HG03280 (cell line): ENCODE data around the gene OR51F1.
"Not testable (repeated sequence)": the region's sequence is repeated elsewhere in the genome, so short reads cannot be mapped to it uniquely, and the experiment has no call there.

Experiments
- ATAC-seq: cut with Tn5 transposase; IDR thresholded peaks from one replicate; pipeline ENCODE4 v1.9.1; 2021; ENCODE audit warnings: mild to moderate bottlenecking, moderate library complexity; ENCODE audit not compliant: unreplicated experiment

OR51F1 gene, protein sequence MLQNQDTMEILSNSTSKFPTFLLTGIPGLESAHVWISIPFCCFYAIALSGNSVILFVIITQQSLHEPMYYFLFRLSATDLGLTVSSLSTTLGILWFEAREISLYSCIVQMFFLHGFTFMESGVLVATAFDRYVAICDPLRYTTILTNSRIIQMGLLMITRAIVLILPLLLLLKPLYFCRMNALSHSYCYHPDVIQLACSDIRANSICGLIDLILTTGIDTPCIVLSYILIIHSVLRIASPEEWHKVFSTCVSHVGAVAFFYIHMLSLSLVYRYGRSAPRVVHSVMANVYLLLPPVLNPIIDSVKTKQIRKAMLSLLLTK

DNA sequence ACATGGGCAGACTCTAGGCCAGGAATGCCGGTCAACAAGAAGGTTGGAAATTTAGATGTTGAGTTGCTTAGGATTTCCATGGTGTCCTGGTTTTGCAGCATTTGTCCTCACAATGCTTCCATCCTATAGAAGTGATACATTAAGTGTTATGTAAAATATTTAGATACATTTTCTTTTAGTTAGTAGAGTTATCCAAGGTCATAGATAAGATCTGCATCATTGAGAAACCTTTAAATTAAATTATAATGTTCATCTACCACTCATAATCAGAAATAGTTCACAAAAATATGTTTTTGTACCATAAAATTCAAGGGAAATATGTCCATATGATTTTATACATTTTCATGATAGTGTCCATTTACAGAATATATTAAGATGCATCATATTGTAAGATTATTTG lies at the start of gene OR51F1:
Gene OR51F1, minus strand, starts transcription at position 101 of the 400 bp plus-strand sequence. Its CDS starts 0 bp downstream, at position 101.
- no peak for ATAC-seq

DNA sequence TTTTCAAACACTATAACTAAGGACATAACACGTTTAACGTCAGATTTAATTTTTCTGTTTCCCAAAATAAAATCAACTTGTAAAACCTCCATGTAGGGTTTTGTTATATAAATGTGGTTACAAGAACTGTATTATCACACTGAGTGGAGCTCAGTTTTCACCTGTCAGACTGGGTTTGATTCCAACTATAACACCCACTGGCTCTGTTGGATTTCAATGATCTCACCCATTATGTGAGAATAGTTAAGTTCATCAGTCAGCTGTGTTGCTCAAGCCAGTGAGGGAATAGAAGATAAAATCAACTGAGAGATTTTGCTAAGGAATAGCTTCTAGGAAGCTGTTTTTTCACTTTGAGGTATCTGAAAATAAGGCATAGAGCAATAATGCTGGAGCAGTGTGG lies 39.5 kb upstream of the OR51F1 start:
- no peak for ATAC-seq

DNA sequence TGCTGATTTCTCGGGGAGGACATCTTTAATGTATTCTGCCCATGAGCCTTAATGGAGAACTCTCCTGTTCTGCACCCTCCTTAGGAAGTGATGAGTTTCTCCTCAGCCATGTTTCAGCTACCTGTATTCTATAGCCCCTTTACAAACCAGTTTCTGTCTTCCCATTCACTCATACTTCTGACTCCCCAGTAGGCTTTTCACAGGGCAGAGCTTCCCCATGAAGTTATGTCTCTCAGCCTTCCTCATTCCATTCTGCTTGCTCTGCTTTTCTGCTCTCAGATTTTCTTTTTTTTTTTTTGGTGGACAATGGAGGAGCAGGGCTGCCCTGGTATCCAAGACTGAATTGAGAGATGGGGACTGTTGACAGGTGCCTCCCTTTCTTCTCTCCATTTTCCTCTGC lies 38.7 kb upstream of the OR51F1 start:
- no peak for ATAC-seq

DNA sequence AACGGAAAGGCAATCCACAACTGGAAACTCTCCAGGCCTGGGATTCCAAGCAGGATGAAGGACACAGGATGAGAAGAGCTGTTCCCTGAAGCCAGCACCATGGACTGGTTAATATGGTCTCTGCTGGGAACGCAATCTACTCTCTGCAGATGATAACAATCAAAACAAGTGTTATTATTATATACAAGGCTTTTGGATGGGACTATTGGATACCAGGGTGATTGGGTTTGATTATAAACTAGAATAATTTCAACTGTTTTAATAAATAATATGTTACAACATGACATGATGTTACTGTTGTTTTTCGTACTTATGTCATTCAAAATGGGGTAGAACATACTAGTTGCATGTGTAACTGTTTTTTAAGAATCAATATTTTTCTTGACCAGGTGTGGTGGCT lies 34.5 kb upstream of the OR51F1 start, which contains the start of gene OR52R1:
Gene OR52R1, minus strand, starts transcription at position 101 of the 400 bp plus-strand sequence. Its CDS starts 0 bp downstream, at position 101.
- no peak for ATAC-seq

DNA sequence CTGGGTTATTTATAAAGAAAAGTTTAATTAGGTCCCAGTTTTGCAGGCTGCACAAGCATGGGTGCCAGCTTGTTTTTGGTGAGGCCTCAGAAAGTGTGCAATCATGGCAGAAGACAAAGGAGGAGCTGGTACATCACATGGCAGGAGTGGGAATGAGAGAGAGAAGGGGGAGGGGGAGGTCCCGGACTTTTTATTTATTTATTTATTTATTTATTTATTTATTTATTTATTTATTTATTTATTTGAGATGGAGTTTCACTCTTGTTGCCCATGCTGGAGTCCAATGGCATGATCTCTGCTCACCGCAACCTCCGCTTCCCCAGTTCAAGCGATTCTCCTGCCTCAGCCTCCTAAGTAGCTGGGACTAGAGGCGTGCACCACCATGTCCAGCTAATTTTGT lies 31.6 kb upstream of the OR51F1 start:
- not testable (repeated sequence) for ATAC-seq

DNA sequence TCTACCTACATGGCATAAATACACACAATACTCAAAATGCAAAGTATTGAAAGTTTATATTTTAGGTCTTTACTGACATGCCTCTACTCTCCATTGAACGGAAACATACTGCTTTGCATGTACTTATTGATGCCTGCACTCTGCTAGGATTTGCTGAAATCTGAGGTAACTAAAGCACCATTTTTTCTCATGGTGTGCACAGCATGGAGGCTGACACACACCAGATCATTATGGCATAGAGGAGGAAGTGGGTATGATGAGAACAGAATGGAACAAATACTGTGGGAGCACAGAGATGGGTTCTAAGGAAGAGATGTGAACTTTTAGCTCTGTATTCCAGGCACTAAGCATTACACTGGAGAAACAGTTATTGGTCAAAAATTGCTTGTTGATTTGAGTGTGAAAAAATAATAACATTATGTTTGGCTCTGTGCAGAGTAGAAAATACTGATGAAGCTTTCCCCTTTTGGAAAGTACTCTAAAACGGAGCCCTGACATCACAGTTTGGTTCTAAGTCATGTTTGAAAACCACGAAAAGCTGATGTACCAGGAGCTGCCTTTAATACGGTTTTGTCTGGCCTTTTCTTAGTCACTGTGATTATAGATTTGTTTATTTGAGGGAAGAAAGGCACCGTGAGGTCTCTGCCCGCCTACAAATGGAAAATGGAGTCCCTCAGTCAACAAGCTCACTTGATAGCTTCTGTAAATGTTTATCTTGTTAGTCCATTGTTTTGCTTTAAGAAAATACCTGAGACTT lies 28.9 kb upstream of the OR51F1 start:
- ATAC-seq = no peak

DNA sequence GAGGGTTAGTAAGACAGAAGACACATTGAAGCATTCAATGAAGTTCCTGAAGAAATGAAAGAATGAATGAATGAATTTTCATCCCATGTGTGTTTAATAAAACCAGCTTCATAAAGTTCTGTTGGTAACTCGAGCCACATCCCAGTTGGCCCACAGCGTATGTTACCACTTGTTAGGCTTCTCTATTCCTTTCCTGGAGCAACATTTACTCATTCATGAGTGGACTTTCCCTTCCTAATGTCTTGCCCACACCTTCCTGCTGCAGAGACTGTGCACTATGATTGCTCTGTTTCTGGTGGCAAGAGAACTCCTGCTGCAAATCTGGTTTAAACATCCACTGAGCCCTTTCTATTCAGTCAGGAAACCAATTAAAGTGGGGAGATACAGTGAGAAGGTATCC lies 27.5 kb upstream of the OR51F1 start:
- ATAC-seq = no peak

DNA sequence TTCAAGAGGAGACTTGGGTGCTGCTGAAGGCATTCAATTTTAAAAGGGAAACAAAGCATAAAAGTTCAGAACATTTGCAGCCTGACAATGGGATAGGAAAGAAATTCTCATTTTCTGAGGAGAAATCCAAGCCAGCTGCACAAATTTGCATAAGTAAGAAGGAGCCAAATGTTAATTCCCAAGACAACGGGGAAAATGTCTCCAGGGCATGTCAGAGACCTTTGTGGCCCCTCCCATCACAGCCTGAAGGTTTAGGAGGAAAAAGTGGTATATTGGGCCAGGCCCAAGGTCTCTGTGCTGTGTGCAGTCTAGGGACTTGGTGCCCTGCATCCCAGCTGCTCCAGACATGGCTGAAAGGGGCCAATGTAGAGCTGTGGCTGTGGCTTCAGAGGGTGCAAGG lies 12.7 kb upstream of the OR51F1 start:
- no peak for ATAC-seq

DNA sequence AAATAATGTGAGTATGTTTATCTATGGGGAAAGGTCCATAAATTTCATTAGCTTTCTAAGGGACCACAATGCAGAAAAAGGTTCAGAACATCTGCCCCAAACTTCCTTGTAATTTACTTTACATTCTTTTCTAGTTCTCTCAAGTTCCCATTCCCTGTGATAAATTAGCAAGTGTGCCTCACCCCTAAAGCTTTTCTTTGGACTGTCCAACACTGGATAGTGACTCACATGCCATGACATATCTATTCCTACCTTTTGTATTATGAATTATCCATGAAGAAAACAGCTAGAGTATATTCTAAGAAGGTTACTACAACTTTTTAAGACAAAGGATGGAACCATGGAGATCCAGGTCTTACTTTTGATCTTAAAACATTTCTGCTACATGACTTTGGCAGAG lies 1.6 kb downstream of the OR51F1 start:
- ATAC-seq = no peak

DNA sequence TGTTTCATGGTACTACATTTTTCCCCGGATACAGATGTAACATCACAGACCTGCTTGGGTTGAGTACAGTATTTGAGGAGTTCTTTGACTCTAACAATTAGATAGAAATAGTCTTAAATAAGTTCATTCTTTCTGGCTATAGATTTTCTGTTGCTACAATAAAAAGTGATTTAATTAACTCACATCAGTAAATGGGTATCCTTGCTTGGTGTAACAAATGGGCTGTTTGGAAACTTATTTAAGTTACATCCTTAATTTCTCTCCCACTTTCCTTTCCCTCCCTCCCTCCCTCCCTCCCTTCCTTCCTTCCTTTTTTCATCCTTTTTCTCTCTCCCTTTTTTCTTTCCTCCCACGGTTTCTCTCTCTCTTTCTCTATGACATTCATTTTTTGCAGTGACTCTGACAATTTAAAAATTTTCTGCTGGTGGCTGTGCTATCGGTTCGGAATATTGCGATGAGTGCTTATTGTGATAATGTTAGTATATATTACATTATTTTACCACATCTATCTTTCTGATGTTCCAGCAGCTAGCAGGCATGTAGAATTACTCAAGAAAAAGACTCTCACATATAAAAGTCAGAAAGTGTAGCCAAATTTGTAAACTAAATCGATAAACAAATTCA lies 3.2 kb downstream of the OR51F1 start:
- ATAC-seq = no peak

DNA sequence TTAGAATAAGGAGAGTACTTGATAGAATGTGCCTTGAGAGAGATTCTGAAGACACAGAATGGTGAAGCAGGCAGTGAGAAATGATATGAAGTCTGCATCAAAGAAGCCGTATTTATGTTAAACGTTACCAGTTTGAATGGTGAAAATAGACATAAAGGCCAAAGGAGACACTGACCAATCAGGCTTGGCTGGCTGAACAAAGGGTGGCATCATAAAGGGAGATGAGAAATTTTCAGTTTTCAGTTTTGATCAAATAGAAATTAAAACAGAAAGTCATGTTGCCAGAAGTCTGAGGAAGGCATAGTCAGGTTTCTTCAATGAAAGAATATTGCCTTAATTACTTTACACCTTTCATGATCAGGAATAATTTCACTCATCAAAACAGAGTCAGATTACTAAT lies 6.6 kb downstream of the OR51F1 start:
- ATAC-seq = peak; percentile 59

DNA sequence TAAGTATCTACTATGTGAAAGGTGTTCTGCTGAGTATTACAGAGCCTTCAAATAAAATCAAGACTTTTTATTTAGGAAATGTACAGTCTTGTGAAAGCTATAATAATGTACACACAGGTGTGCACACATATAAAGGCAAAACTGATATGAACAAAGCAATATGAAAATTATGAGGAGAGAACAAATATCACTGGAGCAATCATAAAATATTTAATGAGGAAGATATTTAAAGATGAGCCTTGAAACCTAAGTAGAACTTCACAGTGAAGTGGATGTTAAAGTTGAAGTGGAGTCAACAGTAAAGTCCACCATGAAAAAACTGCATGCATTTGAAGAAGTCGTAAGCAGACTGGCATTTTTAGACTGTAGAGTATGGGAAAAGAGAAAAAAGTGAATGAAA lies 18.5 kb downstream of the OR51F1 start:
- no peak for ATAC-seq

DNA sequence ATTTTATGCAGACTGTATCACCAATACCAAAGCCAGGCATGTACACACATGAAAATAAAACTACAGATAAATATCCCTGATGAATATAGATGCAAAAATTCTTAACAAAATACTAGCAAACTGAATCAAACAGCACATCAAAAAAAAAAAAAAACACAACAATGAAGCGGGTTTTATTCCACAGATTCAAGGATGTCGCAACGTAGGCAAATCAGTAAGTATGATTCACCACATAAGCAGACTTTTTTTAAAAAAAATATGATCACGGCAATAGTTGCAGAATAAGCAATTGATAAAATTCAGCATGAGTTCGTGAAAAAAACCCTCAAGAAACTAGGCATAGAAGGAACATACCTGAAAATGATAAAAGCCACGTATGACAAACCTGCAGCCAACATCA lies 21.3 kb downstream of the OR51F1 start:
- no peak for ATAC-seq

DNA sequence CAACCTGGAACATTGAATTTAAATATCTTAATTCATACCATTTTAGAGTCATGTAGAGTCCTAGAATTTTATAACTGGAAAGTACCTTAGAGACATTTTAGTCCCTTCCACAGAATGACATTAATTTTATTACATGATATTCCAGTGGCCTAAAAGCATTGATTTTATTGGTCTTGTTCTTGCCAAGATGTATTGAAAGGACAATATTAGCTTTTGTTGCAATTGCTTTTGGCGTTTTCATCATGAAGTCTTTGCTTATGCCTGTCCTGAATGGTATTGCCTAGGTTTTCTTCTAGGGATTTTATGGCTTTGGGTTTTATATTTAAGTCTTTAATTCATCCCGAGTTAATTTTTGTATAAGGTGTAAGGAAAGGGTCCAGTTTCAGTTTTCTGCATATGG lies 29.0 kb downstream of the OR51F1 start:
- ATAC-seq = no peak

DNA sequence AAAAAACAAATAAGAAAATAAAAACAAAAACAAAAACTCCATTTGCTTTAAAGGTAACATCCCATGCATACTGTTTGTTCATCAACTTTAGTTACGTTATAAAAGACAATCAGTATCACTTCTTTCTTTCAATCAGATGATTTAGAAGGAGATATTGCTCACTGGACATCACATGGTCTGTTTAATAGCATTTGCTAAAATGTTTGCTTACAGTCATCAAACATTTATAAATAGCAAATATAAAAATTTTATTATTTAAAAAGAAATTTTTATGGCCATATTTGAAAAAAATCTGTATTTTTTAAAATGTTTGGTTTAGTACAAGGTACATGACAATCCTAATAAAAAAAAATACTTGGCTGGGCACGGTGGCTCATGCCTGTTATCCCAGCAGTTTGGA lies 42.6 kb downstream of the OR51F1 start:
- no peak for ATAC-seq

DNA sequence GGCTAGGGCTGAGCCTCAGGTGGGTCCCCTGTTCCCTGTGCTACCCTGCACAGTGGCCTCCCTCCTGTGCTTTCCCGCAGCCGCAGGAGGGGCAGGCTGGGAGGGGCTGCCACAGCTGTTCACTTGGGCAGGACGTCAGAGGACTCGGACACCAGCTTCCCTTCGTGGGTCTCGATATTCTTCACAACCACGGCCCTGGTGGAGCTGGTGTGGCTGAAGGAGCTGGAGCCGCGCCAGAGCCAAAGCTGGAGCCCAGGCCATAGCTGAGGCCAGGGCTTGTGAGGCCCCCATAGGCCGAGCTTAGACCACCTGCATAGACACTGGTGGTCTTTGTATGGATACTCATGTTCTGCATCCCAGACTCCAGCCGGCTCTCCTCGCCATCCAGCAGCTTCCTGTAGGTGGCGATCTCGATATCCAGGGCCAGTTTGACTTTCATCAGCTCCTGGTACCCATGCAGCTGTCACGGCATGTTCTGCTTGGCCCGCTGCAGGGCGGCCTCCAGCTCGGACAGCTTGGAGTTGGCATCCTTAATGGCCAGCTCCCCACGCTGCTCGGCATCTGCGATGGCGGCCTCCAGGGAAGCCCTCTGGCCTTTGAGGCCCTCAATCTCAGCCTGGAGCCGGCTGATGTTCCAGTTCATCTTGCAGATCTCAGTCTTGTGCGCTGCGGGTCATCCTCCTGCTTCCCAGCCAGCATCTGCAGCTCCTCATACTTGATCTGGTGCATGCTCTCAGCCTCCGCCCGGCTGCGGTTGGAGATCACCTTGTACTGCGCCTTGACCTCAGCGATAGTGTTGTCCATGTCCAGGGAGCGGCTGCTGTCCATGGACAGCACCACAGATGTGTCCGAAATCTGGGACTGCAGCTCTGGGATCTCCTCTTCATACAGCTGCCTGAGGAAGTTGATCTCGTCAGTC lies 46.9 kb downstream of the OR51F1 start:
- not testable (repeated sequence) for ATAC-seq
